HCT116 (cell line): Measurements from ENCODE around the gene BICDL2. TPM values are rescaled to one million over a fixed set of nuclear protein-coding genes. Genes with fewer than 3 reads are reported as not detected.

ENCODE experiments used
- ATAC-seq: fragments of 200-7000 bp; cut with Tn5 transposase; 2 replicates; pipeline ENCODE4 v1.9.1; 2020; ENCODE audit warnings: mild to moderate bottlenecking, moderate library complexity
- BruUV-seq: library from RNA; stranded (reverse); fragments of 400-500 nt; replicated peaks from 2 replicates; lab custom pipeline; 2021; lab: Mats Ljungman, UMichigan
- CTCF ChIA-PET: fragments of 300-600 bp; sonication (Branson Sonifier 250); formaldehyde crosslinking; loops from one replicate; lab custom pipeline; 2021; ENCODE audit warnings: antibody characterized with exemption; lab: Charles Lee
- POLR2A ChIA-PET: fragments of 300-600, 350-600 bp; sonication (Branson Sonifier 250); formaldehyde crosslinking; loops from one replicate; lab custom pipeline; 2021; ENCODE audit warnings: antibody characterized with exemption; lab: Charles Lee
- RAD21 ChIA-PET, 2 experiments: fragments of 300-600 bp; sonication (Branson Sonifier 250); formaldehyde crosslinking; loops; one replicate each; lab custom pipeline; 2023; ENCODE audit warnings: low total read pairs in 2 of 2; ENCODE audit not compliant: uncharacterized antibody in 2 of 2, unreplicated experiment in 2 of 2, low non-redundant PET in 1 of 2; lab: Charles Lee
- DNase-seq: peaks from one replicate; pipeline ENCODE4 v3.0.0-alpha.2; 2010; ENCODE audit warnings: low read depth, low spot score
- H2AFZ ChIP-seq: fragments of 200-600 bp; shearing (Covaris generic), sonication (generic); 2 replicates; pipeline ENCODE4 v1.6.1; 2017; ENCODE audit warnings: low read depth, mixed run types, mixed read lengths, antibody characterized with exemption, low read length; ENCODE audit not compliant: poor library complexity, severe bottlenecking
- H3K27ac ChIP-seq: 2 replicates; pipeline ENCODE4 v1.5.1; 2012; ENCODE audit warnings: low read depth, low read length
- H3K27me3 ChIP-seq: fragments of 200-600 bp; sonication (generic); 2 replicates; pipeline ENCODE4 v1.6.1; 2016; ENCODE audit warnings: mixed run types, low read length, mixed read lengths; ENCODE audit not compliant: insufficient read depth
- H3K36me3 ChIP-seq, 2 experiments: fragments of 200-500 bp in 1 of 2; fragments of 200-600 bp in 1 of 2; sonication (Bioruptor generic) in 1 of 2; sonication (generic) in 1 of 2; 2 replicates each; pipeline versions ENCODE4 v1.5.1 to v1.6.1; 2014 to 2016; ENCODE audit warnings: low read length in 2 of 2, inconsistent platforms in 1 of 2, mixed read lengths in 1 of 2, mixed run types in 1 of 2; ENCODE audit not compliant: insufficient read depth in 2 of 2, control insufficient read depth in 1 of 2
- H3K4me1 ChIP-seq, 2 experiments: fragments of 200-600 bp in 1 of 2; sonication (generic) in 1 of 2; 2 replicates each; pipeline versions ENCODE4 v1.5.1 to v1.6.1; 2012 to 2017; ENCODE audit warnings: low read length in 2 of 2, inconsistent platforms in 1 of 2, mild to moderate bottlenecking in 1 of 2, mixed read lengths in 1 of 2, mixed run types in 1 of 2, moderate library complexity in 1 of 2; ENCODE audit not compliant: insufficient read depth in 2 of 2, control insufficient read depth in 1 of 2
- H3K4me2 ChIP-seq: fragments of 200-600 bp; sonication (generic); 2 replicates; pipeline ENCODE4 v1.6.1; 2017; ENCODE audit warnings: mixed run types, low read length, mixed read lengths
- H3K4me3 ChIP-seq, 2 experiments: fragments of 200-600 bp in 1 of 2; sonication (generic) in 1 of 2; replicated peaks in 1 of 2; 2 replicates each; pipeline ENCODE4 v1.5.1; 2011 to 2016; ENCODE audit warnings: low read length in 2 of 2, control low read depth in 1 of 2, low read depth in 1 of 2, mild to moderate bottlenecking in 1 of 2, mixed read lengths in 1 of 2, mixed run types in 1 of 2
- H3K79me2 ChIP-seq: fragments of 200-600 bp; sonication (generic); 2 replicates; pipeline ENCODE4 v1.6.1; 2017; ENCODE audit warnings: mild to moderate bottlenecking, mixed run types, low read length, moderate library complexity, mixed read lengths; ENCODE audit not compliant: insufficient read depth
- H3K9ac ChIP-seq: fragments of 200-600 bp; sonication (generic); 2 replicates; pipeline ENCODE4 v1.6.1; 2016; ENCODE audit warnings: low read length, mixed read lengths
- H3K9me2 ChIP-seq: fragments of 200-600 bp; sonication (generic), shearing (Covaris generic); 2 replicates; pipeline ENCODE4 v1.6.1; 2017; ENCODE audit warnings: mixed run types, mild to moderate bottlenecking, moderate library complexity; ENCODE audit not compliant: insufficient read depth
- H3K9me3 ChIP-seq, 2 experiments: fragments of 200-500 bp in 1 of 2; fragments of 200-600 bp in 1 of 2; sonication (Bioruptor generic) in 1 of 2; sonication (generic) in 1 of 2; 2 replicates each; pipeline ENCODE4 v1.6.1; 2014 to 2017; ENCODE audit warnings: low read length in 2 of 2, mixed read lengths in 2 of 2, inconsistent platforms in 1 of 2, low read depth in 1 of 2, mild to moderate bottlenecking in 1 of 2, mixed run types in 1 of 2, moderate library complexity in 1 of 2; ENCODE audit not compliant: control insufficient read depth in 1 of 2, insufficient read depth in 1 of 2
- H4K20me1 ChIP-seq: fragments of 200-600 bp; sonication (generic), shearing (Covaris generic); 2 replicates; pipeline ENCODE4 v1.6.1; 2017; ENCODE audit warnings: mixed run types, mild to moderate bottlenecking, moderate library complexity; ENCODE audit not compliant: insufficient read depth
- CEBPB ChIP-seq: IDR thresholded peaks from 2 replicates; pipeline ENCODE4 v1.6.1; 2012; ENCODE audit warnings: low read depth
- EGR1 ChIP-seq: IDR thresholded peaks from 2 replicates; pipeline ENCODE4 v1.6.1; 2012; ENCODE audit warnings: low read depth
- EZH2 ChIP-seq: fragments of 200-600 bp; sonication (generic); IDR thresholded peaks from 2 replicates; pipeline ENCODE4 v1.6.1; 2017; ENCODE audit warnings: antibody characterized with exemption, mixed run types
- EZH2phosphoT487 ChIP-seq: fragments of 200-600 bp; IDR thresholded peaks from 2 replicates; pipeline ENCODE4 v1.6.1; 2018; ENCODE audit warnings: antibody characterized with exemption, borderline replicate concordance
- JUND ChIP-seq: IDR thresholded peaks from 2 replicates; pipeline ENCODE4 v1.6.1; 2012
- POLR2AphosphoS5 ChIP-seq: IDR thresholded peaks from 2 replicates; pipeline ENCODE4 v1.6.1; 2011; ENCODE audit warnings: mild to moderate bottlenecking, low read depth, low read length, moderate library complexity
- RAD21 ChIP-seq: IDR thresholded peaks from 2 replicates; pipeline ENCODE4 v1.6.1; 2012; ENCODE audit warnings: low read depth, mild to moderate bottlenecking
- SRF ChIP-seq: IDR thresholded peaks from 2 replicates; pipeline ENCODE4 v1.6.1; 2012; ENCODE audit warnings: low read depth
- TCF7L2 ChIP-seq: IDR thresholded peaks from 2 replicates; pipeline ENCODE4 v1.7.0; 2011; ENCODE audit warnings: borderline replicate concordance, inconsistent platforms; ENCODE audit not compliant: insufficient read depth, insufficient read length; ENCODE audit errors: extremely low read depth
- ZBTB33 ChIP-seq: IDR thresholded peaks from 2 replicates; pipeline ENCODE4 v1.6.1; 2011; ENCODE audit warnings: mild to moderate bottlenecking, low read length, moderate library complexity; ENCODE audit not compliant: insufficient replicate concordance; ENCODE audit errors: extremely low read depth
- ZFX ChIP-seq: fragments of 450-650 bp; IDR thresholded peaks from 2 replicates; pipeline ENCODE4 v1.6.1; 2017
- intact Hi-C: fragments of 100-400 bp; cut with micrococcal nuclease; formaldehyde crosslinking; loops from 2 replicates; pipeline ENCODE4 v1.10.0; 2022
- total RNA-seq: library from RNA; stranded (reverse); gene quantifications from one replicate; pipeline ENCODE4 v1.2.1, GENCODE V29; 2021; ENCODE audit not compliant: unreplicated experiment
- TF ChIP-seq, protein P1 (sequence below): IDR thresholded peaks from 2 replicates; pipeline ENCODE4 v1.6.1; 2012

BICDL2 gene
- total RNA-seq, 1 experiment from 2014 or later: 21.3 TPM

DNA sequence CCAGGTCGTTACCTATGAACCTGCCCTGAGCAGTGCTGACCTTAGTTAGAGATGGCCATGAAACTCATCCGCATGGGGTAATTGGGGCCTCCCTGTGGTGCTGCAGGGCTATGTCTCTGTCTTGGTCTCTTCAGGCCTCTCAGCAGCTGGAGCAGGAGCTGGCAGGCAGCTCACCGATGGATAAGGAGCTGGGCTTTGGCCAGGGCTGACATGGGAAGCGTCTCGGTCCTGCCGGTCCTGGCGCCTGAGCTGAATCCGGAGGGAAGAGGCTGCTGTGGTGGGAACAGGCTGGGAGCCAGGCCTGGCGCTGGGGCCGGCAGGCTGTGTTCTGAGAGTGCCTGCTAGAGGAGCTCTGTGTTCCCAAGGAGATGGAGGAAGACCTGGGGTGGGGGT is 38.8 kb upstream of the BICDL2 start:
- TF ChIP-seq EZH2: no peak
- no peak for TF ChIP-seq SRF
- TF ChIP-seq POLR2AphosphoS5: no peak
- TF ChIP-seq ZBTB33: no peak
- no peak for TF ChIP-seq ZFX
- TF ChIP-seq JUND: no peak
- TF ChIP-seq, protein P1, sequence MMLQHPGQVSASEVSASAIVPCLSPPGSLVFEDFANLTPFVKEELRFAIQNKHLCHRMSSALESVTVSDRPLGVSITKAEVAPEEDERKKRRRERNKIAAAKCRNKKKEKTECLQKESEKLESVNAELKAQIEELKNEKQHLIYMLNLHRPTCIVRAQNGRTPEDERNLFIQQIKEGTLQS: no peak
- TF ChIP-seq EZH2phosphoT487: no peak
- TF ChIP-seq CEBPB: no peak
- no peak for TF ChIP-seq TCF7L2
- no peak for TF ChIP-seq RAD21
- TF ChIP-seq EGR1: no peak
- TF ChIP-seq, all 23 proteins: peak for 0
- ATAC-seq: no peak
- H3K79me2 ChIP-seq: no peaks in the 10 kb centered on the region
- H3K27ac ChIP-seq: no peak overlapping the region
- CTCF ChIA-PET: no interaction called here
- BruUV-seq: no TSS peak
- H2AFZ ChIP-seq: no peak overlapping the region
- H4K20me1 ChIP-seq: no peaks in the 10 kb centered on the region
- H3K36me3 ChIP-seq: no peaks in the 10 kb centered on the region
- no peak for DNase-seq
- POLR2A ChIA-PET: no interaction called here
- no peaks in the 10 kb centered on the region for H3K27me3 ChIP-seq
- no peak overlapping the region for H3K4me3 ChIP-seq
- no peak overlapping the region for H3K9ac ChIP-seq
- intact Hi-C loops: no loop called here
- H3K4me2 ChIP-seq: no peak overlapping the region
- RAD21 ChIA-PET: no interaction called here
- no peaks in the 10 kb centered on the region for H3K9me2 ChIP-seq
- H3K4me1 ChIP-seq: no peaks in the 10 kb centered on the region
- H3K9me3 ChIP-seq: no peaks in the 10 kb centered on the region
